Mesodermal cell (in vitro differentiated cells): ENCODE data around the gene MARCHF3.
"Not testable (repeated sequence)": the region's sequence is repeated elsewhere in the genome, so short reads cannot be mapped to it uniquely, and the experiment has no call there.

Source experiments
- H3K27ac ChIP-seq: 2 replicates; pipeline ENCODE4 v1.7.0; 2013; ENCODE audit warnings: mild to moderate bottlenecking, low read depth, low read length, moderate library complexity; ENCODE audit not compliant: severe bottlenecking
- H3K36me3 ChIP-seq: 2 replicates; pipeline ENCODE4 v1.7.1; 2013; ENCODE audit warnings: mild to moderate bottlenecking, low read length, moderate library complexity; ENCODE audit not compliant: control insufficient read depth, insufficient read depth
- H3K4me1 ChIP-seq: one replicate; pipeline ENCODE4 v1.7.1; 2013; ENCODE audit warnings: mild to moderate bottlenecking, low read length; ENCODE audit not compliant: insufficient read depth, control insufficient read depth, poor library complexity, severe bottlenecking
- H3K4me3 ChIP-seq: 2 replicates; pipeline ENCODE4 v1.7.0; 2013; ENCODE audit warnings: low read length, control low read depth, mild to moderate bottlenecking; ENCODE audit not compliant: insufficient read depth, poor library complexity, severe bottlenecking; ENCODE audit errors: extremely low read depth
- H3K9me3 ChIP-seq: 2 replicates; pipeline ENCODE4 v1.7.1; 2013; ENCODE audit warnings: mild to moderate bottlenecking, low read length, moderate library complexity; ENCODE audit not compliant: control insufficient read depth
- WGBS, 2 experiments: methylation state at CpG; one replicate each; pipeline ENCODE4 v1.1.5; 2013; ENCODE audit warnings: missing lambda C conversion rate in 2 of 2; ENCODE audit not compliant: insufficient coverage in 2 of 2; 5-methylcytosine and 5-hydroxymethylcytosine counted together

Gene MARCHF3

DNA sequence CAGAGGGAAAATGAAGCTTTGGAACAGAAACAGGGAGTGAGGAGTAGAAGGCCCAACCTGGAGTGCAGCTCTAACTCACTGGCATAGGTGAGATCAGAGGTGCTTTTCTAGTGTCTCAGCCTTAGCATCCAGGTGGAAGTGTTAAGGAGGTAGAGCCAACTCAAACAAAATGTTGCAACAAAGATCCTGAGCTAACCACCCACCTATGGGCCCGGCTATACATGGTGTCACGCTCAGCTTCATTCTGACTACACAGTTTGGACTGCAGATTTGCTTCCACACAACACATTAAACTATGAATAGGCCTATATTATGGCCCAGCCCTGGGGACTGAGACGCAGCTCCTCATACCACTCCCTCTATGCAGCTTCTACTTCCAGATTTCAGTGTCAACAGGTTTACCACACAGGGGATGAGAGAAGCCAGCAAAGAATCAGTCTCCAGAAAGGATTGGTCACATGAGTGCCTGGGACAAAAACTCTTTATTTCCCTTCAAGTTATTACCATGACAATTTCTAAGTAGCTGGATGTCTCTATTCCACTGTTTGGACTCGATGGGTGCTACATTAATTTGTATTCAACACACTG is 34.0 kb upstream of the MARCHF3 start:
- no peaks in the 10 kb centered on the region for H3K36me3 ChIP-seq
- 87 to 90% methylated on average over 3 of the region's 4 CpGs for WGBS, 2 experiments
- H3K27ac ChIP-seq = no peak overlapping the region
- H3K9me3 ChIP-seq = no peaks in the 10 kb centered on the region
- no peak overlapping the region for H3K4me3 ChIP-seq
- H3K4me1 ChIP-seq = no peaks in the 10 kb centered on the region

DNA sequence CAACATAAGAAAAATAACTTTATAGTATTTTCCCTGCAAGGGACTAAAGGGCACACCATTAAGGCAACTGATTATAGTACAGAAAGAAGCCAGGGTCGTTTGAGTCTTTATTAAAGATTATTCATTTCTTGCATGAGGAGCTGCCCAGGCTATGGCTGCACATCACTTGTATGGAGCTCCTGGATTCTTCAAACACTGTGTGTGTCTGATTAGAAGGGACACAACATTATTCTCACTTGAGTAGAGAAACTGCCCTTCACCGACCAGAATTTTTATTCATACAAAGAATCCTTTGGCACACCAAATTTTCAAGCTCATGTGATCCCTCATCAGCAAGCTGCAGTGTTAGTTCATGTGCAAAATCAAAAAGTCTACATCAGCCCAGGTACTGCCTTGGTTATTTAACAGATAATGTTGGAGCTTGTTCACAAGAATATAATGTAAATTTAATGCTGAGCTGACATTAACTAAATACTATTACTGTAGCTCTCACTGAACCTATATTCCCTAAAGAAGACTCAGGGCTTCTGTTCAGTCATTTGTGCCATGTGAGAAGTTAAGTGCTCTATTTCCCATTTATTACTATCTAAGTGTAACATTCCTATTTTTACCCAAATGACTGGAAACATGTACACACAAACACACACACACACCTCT is 33.0 kb upstream of the MARCHF3 start:
- Histone ChIP-seq H3K9me3 (no peaks in the 10 kb centered on the region), H3K27ac (no peak overlapping the region), H3K4me3 (no peak overlapping the region), H3K36me3 (no peaks in the 10 kb centered on the region), H3K4me1 (no peaks in the 10 kb centered on the region)
- WGBS, 2 experiments = 83% methylated on average over 2 of the region's 2 CpGs

DNA sequence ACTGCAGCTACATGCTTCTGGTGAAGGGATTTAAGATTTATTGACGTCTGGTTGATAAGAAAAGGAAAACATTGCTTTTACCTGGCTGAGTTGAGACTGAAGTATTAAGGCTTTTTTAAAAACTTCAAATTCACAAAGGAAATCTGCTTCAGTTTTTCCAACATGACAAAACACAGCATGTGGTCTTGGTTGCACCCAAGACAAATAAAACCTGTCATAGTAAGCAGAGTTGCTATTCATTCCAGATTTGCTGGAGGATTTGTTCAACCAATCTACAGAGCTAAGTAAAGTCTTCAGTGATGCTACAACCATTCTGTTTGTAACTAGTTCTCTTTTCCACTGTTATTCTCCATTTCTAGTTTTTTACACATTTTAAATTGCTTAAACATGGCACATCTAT is 31.6 kb upstream of the MARCHF3 start:
- H3K4me1 ChIP-seq = no peaks in the 10 kb centered on the region
- H3K36me3 ChIP-seq = no peaks in the 10 kb centered on the region
- WGBS, 2 experiments = 80% methylated on average over 1 of the region's 1 CpG; no CpG with 5 or more reads in 1 of the 2 experiments
- H3K27ac ChIP-seq = no peak overlapping the region
- H3K4me3 ChIP-seq = no peak overlapping the region
- no peaks in the 10 kb centered on the region for H3K9me3 ChIP-seq

- H3K4me3 ChIP-seq = no peak overlapping the region
- no CpG with 5 or more reads among the region's 1 CpG for WGBS, 2 experiments
- no peak overlapping the region for H3K27ac ChIP-seq
- no peaks in the 10 kb centered on the region for H3K36me3 ChIP-seq
- H3K9me3 ChIP-seq = no peaks in the 10 kb centered on the region
- H3K4me1 ChIP-seq = no peaks in the 10 kb centered on the region
Observed at GRCh38 chr5:127061537-127061936, 31.2 kb upstream of the MARCHF3 start.

DNA sequence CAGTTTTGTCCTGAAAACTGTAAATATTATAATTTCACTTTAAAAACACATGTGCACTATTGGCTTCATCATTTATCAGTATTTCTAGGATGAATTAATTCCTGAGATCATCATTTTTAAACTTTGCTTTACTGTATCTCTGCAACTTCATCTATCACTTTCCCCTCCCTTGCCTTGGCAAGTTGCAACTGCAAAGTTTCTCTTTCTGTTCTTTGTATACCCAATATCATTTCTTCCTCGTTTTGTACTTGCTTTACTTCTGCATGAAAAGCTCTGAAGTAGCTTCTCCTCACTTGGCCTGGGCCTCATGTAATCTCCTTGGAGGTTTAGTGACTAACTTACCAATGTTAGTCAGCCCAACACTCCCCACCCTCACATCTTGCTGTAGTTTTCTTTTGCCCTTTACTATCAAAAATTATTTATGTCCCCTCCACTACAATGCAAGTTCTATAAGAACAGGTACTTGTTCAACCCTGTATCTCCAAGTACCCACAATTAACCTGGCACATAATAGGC is 30.2 kb upstream of the MARCHF3 start:
- no peaks in the 10 kb centered on the region for H3K4me1 ChIP-seq
- WGBS, 2 experiments = 80% methylated on average over 1 of the region's 1 CpG
- no peak overlapping the region for H3K4me3 ChIP-seq
- H3K36me3 ChIP-seq = no peaks in the 10 kb centered on the region
- no peaks in the 10 kb centered on the region for H3K9me3 ChIP-seq
- H3K27ac ChIP-seq = no peak overlapping the region

DNA sequence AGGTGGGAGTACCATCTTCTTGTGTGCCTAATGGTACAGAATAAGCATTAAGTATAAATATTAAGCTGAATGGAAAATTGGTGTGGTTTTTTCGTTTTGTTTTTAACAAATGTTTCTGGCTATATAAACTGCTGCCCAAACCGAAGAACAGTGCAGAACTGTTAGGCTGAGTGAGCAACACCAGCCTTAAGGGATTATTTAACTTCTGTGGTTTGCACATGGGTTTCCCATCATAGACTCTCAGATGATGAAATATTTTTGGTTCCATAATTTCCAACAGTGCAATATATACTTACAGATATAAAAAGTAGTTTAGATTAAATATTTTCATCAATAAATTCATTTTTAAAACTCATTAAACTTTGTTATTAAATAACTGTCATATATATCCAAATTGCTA is 26.5 kb upstream of the MARCHF3 start:
- WGBS, 2 experiments = 80 to 85% methylated on average over 1 to 2 of the region's 2 CpGs

DNA sequence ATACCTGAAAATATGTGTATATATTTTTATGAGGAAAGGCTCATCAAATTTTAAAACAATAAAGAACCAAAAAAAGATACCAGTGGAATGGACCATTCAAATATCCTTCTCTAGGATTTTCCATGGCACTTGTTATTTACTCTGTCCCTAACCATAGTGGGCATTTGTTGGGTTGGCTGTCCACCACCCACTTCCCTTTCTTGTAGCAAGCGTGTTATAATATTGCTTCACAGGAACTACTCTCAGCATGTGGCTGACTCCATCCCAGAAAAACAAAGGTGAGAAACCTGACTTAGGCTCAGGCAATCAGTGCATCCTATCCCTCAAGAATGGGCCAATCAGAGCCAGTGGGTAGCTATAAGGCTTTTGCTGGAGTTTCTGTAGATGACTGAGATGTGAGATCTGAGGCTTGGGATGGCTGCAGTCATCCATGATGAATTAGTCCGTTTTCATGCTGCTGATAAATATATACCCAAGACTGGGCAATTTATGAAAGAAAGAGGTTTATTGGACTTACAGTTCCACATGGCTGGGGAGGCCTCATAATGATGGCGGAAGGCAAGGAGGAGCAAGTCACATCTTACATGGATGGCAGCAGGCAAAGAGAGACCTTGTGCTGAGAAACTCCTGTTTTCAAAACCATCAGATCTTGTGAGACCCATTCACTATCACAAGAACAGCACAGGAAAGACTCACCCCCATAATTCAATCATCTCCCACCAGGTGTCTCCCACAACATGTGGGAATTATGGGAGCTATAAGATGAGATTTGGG is 25.7 kb upstream of the MARCHF3 start:
- Histone ChIP-seq H3K4me1 (no peaks in the 10 kb centered on the region), H3K9me3 (no peaks in the 10 kb centered on the region), H3K27ac (no peak overlapping the region), H3K4me3 (no peak overlapping the region), H3K36me3 (no peaks in the 10 kb centered on the region)
- 86 to 88% methylated on average over 2 of the region's 3 CpGs for WGBS, 2 experiments

More for the DNA sequence above, 26.5 kb upstream of the MARCHF3 start:
- no peak overlapping the region for H3K4me3 ChIP-seq
- H3K4me1 ChIP-seq = no peaks in the 10 kb centered on the region
- no peaks in the 10 kb centered on the region for H3K36me3 ChIP-seq
- H3K9me3 ChIP-seq = no peaks in the 10 kb centered on the region
- no peak overlapping the region for H3K27ac ChIP-seq

DNA sequence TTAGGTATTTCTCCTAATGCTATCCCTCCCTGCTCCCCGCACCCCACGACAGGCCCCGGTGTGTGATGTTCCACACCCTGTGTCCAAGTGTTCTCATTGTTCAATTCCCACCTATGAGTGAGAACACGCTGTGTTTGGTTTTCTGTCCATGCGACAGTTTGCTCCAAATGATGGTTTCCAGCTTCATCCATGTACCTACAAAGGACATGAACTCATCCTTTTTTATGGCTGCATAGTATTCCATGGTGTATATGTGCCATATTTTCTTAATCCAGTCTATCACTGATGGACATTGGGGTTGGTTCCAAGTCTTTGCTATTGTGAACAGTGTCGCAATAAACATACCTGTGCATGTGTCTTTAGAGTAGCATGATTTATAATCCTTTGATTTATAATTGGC is 23.2 kb upstream of the MARCHF3 start:
- H3K4me1 ChIP-seq, H3K36me3 ChIP-seq, H3K27ac ChIP-seq, H3K9me3 ChIP-seq, H3K4me3 ChIP-seq: not testable (repeated sequence)
- WGBS, 2 experiments = 86 to 90% methylated on average over 5 of the region's 6 CpGs

DNA sequence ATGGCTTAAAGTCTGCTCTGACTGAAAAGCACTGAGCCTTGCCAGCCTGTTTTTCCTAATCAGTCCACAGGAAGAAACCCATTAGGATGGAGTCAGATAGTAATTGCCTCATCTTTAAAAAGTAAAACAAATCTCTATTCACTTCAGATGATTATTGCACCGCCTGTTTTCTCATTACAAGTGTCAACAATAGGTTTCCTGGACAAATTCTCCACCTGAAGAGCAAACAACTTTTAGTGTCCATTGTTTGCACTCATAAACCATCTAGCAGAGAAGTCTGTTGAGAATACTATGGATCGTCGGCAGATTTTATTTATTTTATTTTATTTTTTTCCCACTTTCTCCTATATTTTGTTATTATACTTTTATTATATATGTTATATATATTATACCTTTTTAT is 22.7 kb upstream of the MARCHF3 start:
- H3K4me3 ChIP-seq = no peak overlapping the region
- H3K27ac ChIP-seq = no peak overlapping the region
- H3K9me3 ChIP-seq = no peaks in the 10 kb centered on the region
- WGBS, 2 experiments = 86 to 88% methylated on average over 1 of the region's 3 CpGs
- no peaks in the 10 kb centered on the region for H3K4me1 ChIP-seq
- no peaks in the 10 kb centered on the region for H3K36me3 ChIP-seq

- Histone ChIP-seq H3K4me1 (no peaks in the 10 kb centered on the region), H3K4me3 (no peak overlapping the region), H3K9me3 (no peaks in the 10 kb centered on the region), H3K36me3 (no peaks in the 10 kb centered on the region), H3K27ac (no peak overlapping the region)
- WGBS, 2 experiments = 80% methylated on average over 1 of the region's 1 CpG; no CpG with 5 or more reads in 1 of the 2 experiments
Observed at GRCh38 chr5:127051591-127051990, 21.2 kb upstream of the MARCHF3 start.
